ENCODE results near the gene SLC25A5. TPM values are rescaled to one million over a fixed set of nuclear protein-coding genes. Genes with fewer than 3 reads are reported as not detected.
"Not testable (repeated sequence)": the region's sequence is repeated elsewhere in the genome, so short reads cannot be mapped to it uniquely, and the experiment has no call there.

SLC25A5 gene
- total RNA-seq, 2 experiments from 2014 or later = 627 to 652 TPM

- intact Hi-C loops (cut with micrococcal nuclease) = no loop called here
- CTCF ChIA-PET = interaction anchor here (1.4 kb wide), 1 partner anchor 14 kb away, joined by 10 read pairs; no protein-coding TSS in a partner anchor
- no peaks in the 10 kb centered on the region for H3K36me3 Mint-ChIP-seq
- peak; percentile 28 for DNase-seq
- H3K27me3 Mint-ChIP-seq = no peaks in the 10 kb centered on the region
- H3K27ac Mint-ChIP-seq = peak overlapping the region; percentile 42
- POLR2A ChIA-PET = interaction anchor here (0.6 kb wide), 1 partner anchor 124 kb away, joined by 3 read pairs; no protein-coding TSS in a partner anchor
- H3K4me1 Mint-ChIP-seq (ENCODE audit: low read depth) = peaks cover 15% of the 10 kb centered on the region
- H3K4me3 Mint-ChIP-seq = no peak overlapping the region
- H3K9me3 Mint-ChIP-seq = no peaks in the 10 kb centered on the region
Observed at GRCh38 chrX:119495734-119496726, 27.8 kb downstream of the SLC25A5 start.

GRCh38 chrX:119497185-119497584 lies 28.9 kb downstream of the SLC25A5 start:
- H3K4me3 Mint-ChIP-seq = no peak overlapping the region
- CTCF ChIA-PET = interaction anchor here (1.9 kb wide), 1 partner anchor 14 kb away, joined by 8 read pairs; no protein-coding TSS in a partner anchor
- no peaks in the 10 kb centered on the region for H3K9me3 Mint-ChIP-seq
- DNase-seq = no peak
- POLR2A ChIA-PET = interaction anchor here (0.6 kb wide), 1 partner anchor 122 kb away, joined by 3 read pairs; no protein-coding TSS in a partner anchor
- H3K27ac Mint-ChIP-seq = no peak overlapping the region
- intact Hi-C loops (cut with micrococcal nuclease) = no loop called here
- no peaks in the 10 kb centered on the region for H3K27me3 Mint-ChIP-seq
- H3K4me1 Mint-ChIP-seq (ENCODE audit: low read depth) = peaks cover 23% of the 10 kb centered on the region
- no peaks in the 10 kb centered on the region for H3K36me3 Mint-ChIP-seq

GRCh38 chrX:119500061-119500800 lies 32.0 kb downstream of the SLC25A5 start:
- Mint-ChIP-seq H3K27me3 (no peaks in the 10 kb centered on the region), H3K4me1 (ENCODE audit: low read depth) (peaks cover 33% of the 10 kb centered on the region), H3K36me3 (no peaks in the 10 kb centered on the region), H3K9me3 (no peaks in the 10 kb centered on the region), H3K4me3 (no peak overlapping the region), H3K27ac (no peak overlapping the region)
- ChIA-PET POLR2A (no interaction called here), CTCF (interaction anchor here (1.0 to 1.4 kb wide), 2 partner anchors 16 to 17 kb away, joined by 3 read pairs; no protein-coding TSS in a partner anchor)
- intact Hi-C loops (cut with micrococcal nuclease) = no loop called here
- no peak for DNase-seq

GRCh38 chrX:119501511-119502148 lies 33.4 kb downstream of the SLC25A5 start:
- no peak overlapping the region for H3K4me3 Mint-ChIP-seq
- no peaks in the 10 kb centered on the region for H3K27me3 Mint-ChIP-seq
- no peaks in the 10 kb centered on the region for H3K36me3 Mint-ChIP-seq
- no peak for DNase-seq
- H3K9me3 Mint-ChIP-seq = no peaks in the 10 kb centered on the region
- CTCF ChIA-PET = interaction anchor here (0.6 kb wide), 1 partner anchor 14 kb away, joined by 3 read pairs; no protein-coding TSS in a partner anchor
- H3K27ac Mint-ChIP-seq = no peak overlapping the region
- H3K4me1 Mint-ChIP-seq (ENCODE audit: low read depth) = peaks cover 25% of the 10 kb centered on the region
- POLR2A ChIA-PET = no interaction called here
- intact Hi-C loops (cut with micrococcal nuclease) = no loop called here

- intact Hi-C loops (cut with micrococcal nuclease) = no loop called here
- H3K27ac Mint-ChIP-seq = peak overlapping the region; percentile 62
- H3K36me3 Mint-ChIP-seq = no peaks in the 10 kb centered on the region
- peak; percentile 38 for DNase-seq
- H3K4me1 Mint-ChIP-seq (ENCODE audit: low read depth) = peaks cover 18% of the 10 kb centered on the region
- no peak overlapping the region for H3K4me3 Mint-ChIP-seq
- CTCF ChIA-PET = interaction anchor here (0.6 to 1.4 kb wide), 5 partner anchors 9 to 20 kb away, joined by 3 to 5 read pairs (median 3); no protein-coding TSS in a partner anchor
- no peaks in the 10 kb centered on the region for H3K9me3 Mint-ChIP-seq
- POLR2A ChIA-PET = no interaction called here
- H3K27me3 Mint-ChIP-seq = no peaks in the 10 kb centered on the region
Observed at GRCh38 chrX:119502727-119503483, 34.7 kb downstream of the SLC25A5 start.

GRCh38 chrX:119503484-119503861 lies 35.2 kb downstream of the SLC25A5 start:
- H3K27ac Mint-ChIP-seq = no peak overlapping the region
- intact Hi-C loops (cut with micrococcal nuclease) = no loop called here
- ChIA-PET POLR2A (no interaction called here), CTCF (interaction anchor here (0.6 to 1.4 kb wide), 5 partner anchors 9 to 21 kb away, joined by 3 to 5 read pairs (median 3); no protein-coding TSS in a partner anchor)
- DNase-seq = no peak
- H3K9me3 Mint-ChIP-seq = no peaks in the 10 kb centered on the region
- H3K4me3 Mint-ChIP-seq = no peak overlapping the region
- H3K36me3 Mint-ChIP-seq = no peaks in the 10 kb centered on the region
- peaks cover 18% of the 10 kb centered on the region for H3K4me1 Mint-ChIP-seq (ENCODE audit: low read depth)
- no peaks in the 10 kb centered on the region for H3K27me3 Mint-ChIP-seq

GRCh38 chrX:119505145-119505544 lies 36.9 kb downstream of the SLC25A5 start:
- CTCF ChIA-PET; H3K9me3 Mint-ChIP-seq; H3K36me3 Mint-ChIP-seq; DNase-seq; POLR2A ChIA-PET; H3K4me3 Mint-ChIP-seq; H3K27ac Mint-ChIP-seq; H3K27me3 Mint-ChIP-seq; intact Hi-C loops (cut with micrococcal nuclease): not testable (repeated sequence)
- H3K4me1 Mint-ChIP-seq (ENCODE audit: low read depth) = peaks cover 18% of the 10 kb centered on the region

- intact Hi-C loops (cut with micrococcal nuclease) = no loop called here
- no peak overlapping the region for H3K27ac Mint-ChIP-seq
- CTCF ChIA-PET = interaction anchor here (0.7 kb wide), 1 partner anchor 24 kb away, joined by 3 read pairs; no protein-coding TSS in a partner anchor
- H3K9me3 Mint-ChIP-seq = no peaks in the 10 kb centered on the region
- no peak overlapping the region for H3K4me3 Mint-ChIP-seq
- H3K27me3 Mint-ChIP-seq = no peaks in the 10 kb centered on the region
- POLR2A ChIA-PET = no interaction called here
- no peak for DNase-seq
- H3K36me3 Mint-ChIP-seq = no peaks in the 10 kb centered on the region
- H3K4me1 Mint-ChIP-seq (ENCODE audit: low read depth) = peaks cover 18% of the 10 kb centered on the region
Observed at GRCh38 chrX:119505945-119506344, 37.7 kb downstream of the SLC25A5 start.

GRCh38 chrX:119507206-119507605 lies 39.0 kb downstream of the SLC25A5 start:
- peaks cover 9% of the 10 kb centered on the region for H3K4me1 Mint-ChIP-seq (ENCODE audit: low read depth)
- H3K27me3 Mint-ChIP-seq = no peaks in the 10 kb centered on the region
- POLR2A ChIA-PET = interaction anchor here (0.6 kb wide), 1 partner anchor 38 kb away, joined by 3 read pairs; no protein-coding TSS in a partner anchor
- CTCF ChIA-PET = interaction anchor here (1.2 kb wide), 1 partner anchor 9 kb away, joined by 5 read pairs; no protein-coding TSS in a partner anchor
- H3K4me3 Mint-ChIP-seq = no peak overlapping the region
- H3K27ac Mint-ChIP-seq = no peak overlapping the region
- H3K9me3 Mint-ChIP-seq = no peaks in the 10 kb centered on the region
- intact Hi-C loops (cut with micrococcal nuclease) = no loop called here
- no peaks in the 10 kb centered on the region for H3K36me3 Mint-ChIP-seq
- DNase-seq = no peak

GRCh38 chrX:119512146-119512800 lies 44.0 kb downstream of the SLC25A5 start:
- Mint-ChIP-seq H3K27ac (no peak overlapping the region), H3K9me3 (no peaks in the 10 kb centered on the region), H3K27me3 (no peaks in the 10 kb centered on the region), H3K4me1 (ENCODE audit: low read depth) (peaks cover 2% of the 10 kb centered on the region), H3K36me3 (no peaks in the 10 kb centered on the region), H3K4me3 (no peak overlapping the region)
- intact Hi-C loops (cut with micrococcal nuclease) = loop anchor here (1.0 to 10.0 kb wide), 2 partner anchors 24 to 243 kb away; partner anchors contain the start of gene SOWAHD
- POLR2A ChIA-PET = interaction anchor here (0.6 kb wide), 1 partner anchor 306 kb away, joined by 3 read pairs; no protein-coding TSS in a partner anchor
- CTCF ChIA-PET = interaction anchor here (0.6 to 1.6 kb wide), 6 partner anchors 9 to 242 kb away, joined by 3 to 9 read pairs (median 4); no protein-coding TSS in a partner anchor
- peak; percentile 29 for DNase-seq

Measured in activated CD4-positive, alpha-beta memory T cell treated with anti-CD3 and anti-CD28 coated beads for 36 hours (primary cell).